ENCODE data around the gene PRICKLE2.

DNA sequence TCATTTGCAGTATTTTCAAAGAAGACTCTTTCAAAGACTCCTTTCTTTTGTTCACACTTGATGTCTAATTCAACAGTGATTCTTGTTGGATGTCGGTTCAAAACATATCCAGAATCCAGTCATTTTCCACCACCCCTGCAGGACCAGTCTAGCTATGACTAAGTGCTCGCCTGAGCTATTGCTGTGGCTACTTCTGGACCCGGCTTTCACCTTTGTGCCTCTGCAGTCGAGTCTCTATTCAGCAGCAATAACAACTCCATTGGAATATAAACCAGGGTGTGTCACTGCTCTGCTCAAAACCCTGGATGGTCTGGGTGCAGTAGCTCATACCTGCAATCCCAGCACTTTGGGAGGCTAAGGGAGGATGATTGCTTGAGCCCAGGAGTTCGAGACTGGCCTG lies 55.0 kb downstream of the PRICKLE2 start:
- TF ChIP-seq, protein P1, sequence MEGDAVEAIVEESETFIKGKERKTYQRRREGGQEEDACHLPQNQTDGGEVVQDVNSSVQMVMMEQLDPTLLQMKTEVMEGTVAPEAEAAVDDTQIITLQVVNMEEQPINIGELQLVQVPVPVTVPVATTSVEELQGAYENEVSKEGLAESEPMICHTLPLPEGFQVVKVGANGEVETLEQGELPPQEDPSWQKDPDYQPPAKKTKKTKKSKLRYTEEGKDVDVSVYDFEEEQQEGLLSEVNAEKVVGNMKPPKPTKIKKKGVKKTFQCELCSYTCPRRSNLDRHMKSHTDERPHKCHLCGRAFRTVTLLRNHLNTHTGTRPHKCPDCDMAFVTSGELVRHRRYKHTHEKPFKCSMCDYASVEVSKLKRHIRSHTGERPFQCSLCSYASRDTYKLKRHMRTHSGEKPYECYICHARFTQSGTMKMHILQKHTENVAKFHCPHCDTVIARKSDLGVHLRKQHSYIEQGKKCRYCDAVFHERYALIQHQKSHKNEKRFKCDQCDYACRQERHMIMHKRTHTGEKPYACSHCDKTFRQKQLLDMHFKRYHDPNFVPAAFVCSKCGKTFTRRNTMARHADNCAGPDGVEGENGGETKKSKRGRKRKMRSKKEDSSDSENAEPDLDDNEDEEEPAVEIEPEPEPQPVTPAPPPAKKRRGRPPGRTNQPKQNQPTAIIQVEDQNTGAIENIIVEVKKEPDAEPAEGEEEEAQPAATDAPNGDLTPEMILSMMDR (IDR thresholded peaks at IDR 0.05; ENCODE audit: low read length), result no peak
- TF ChIP-seq EZH2 (IDR thresholded peaks at IDR 0.05; ENCODE audit: borderline replicate concordance, low read length), result no peak
